T-cell (primary cell): ENCODE data around the gene TTLL13. TPM values are rescaled to one million over a fixed set of nuclear protein-coding genes. Genes with fewer than 3 reads are reported as not detected.

Experiments
- ATAC-seq, 4 experiments: fragments of 200-7000 bp in 3 of 4; fragments of 150-1000 bp in 1 of 4; cut with Tn5 transposase; replicated peaks in 1 of 4; 1 replicate in 3 of 4; 2 replicates in 1 of 4; pipeline ENCODE4 v1.10.0; 2021; ENCODE audit warnings: moderate library complexity in 3 of 4, mild to moderate bottlenecking in 2 of 4, moderate number of reproducible peaks in 1 of 4
- CTCF ChIA-PET, 2 donors: fragments of 300-600 bp; sonication (Branson Sonifier 250); formaldehyde crosslinking; loops; one replicate each; lab custom pipeline; 2022; ENCODE audit warnings: antibody characterized with exemption in 2 of 2; lab: Charles Lee
- POLR2A ChIA-PET, 2 donors: fragments of 300-600 bp; sonication (Branson Sonifier 250); formaldehyde crosslinking; loops; one replicate each; lab custom pipeline; 2022; ENCODE audit warnings: antibody characterized with exemption in 2 of 2; lab: Charles Lee
- DNase-seq, 35 experiments: peaks; one replicate each; pipeline versions ENCODE4 v3.0.0 to v3.0.0-alpha.2; 2013 to 2023
- H3K27ac ChIP-seq: one replicate; pipeline ENCODE4 v1.5.1; 2013; ENCODE audit warnings: low read length
- H3K27me3 ChIP-seq, 2 experiments: replicated peaks in 1 of 2; 1 replicate in 1 of 2; 2 replicates in 1 of 2; pipeline versions ENCODE4 v1.6.1 to v1.7.0; 2013; ENCODE audit warnings: low read length in 1 of 2, mixed read lengths in 1 of 2; ENCODE audit not compliant: control insufficient read depth in 2 of 2, insufficient read depth in 2 of 2; ENCODE audit errors: extremely low read depth in 1 of 2
- H3K36me3 ChIP-seq, 2 donors: 1 replicate in 1 of 2; 2 replicates in 1 of 2; pipeline versions ENCODE4 v1.6.1 to v1.7.0; 2013; ENCODE audit warnings: low read length in 1 of 2; ENCODE audit not compliant: control insufficient read depth in 2 of 2, insufficient read depth in 1 of 2; ENCODE audit errors: extremely low read depth in 1 of 2
- H3K4me1 ChIP-seq, 2 experiments: 1 replicate in 1 of 2; 2 replicates in 1 of 2; pipeline versions ENCODE4 v1.6.1 to v1.7.0; 2013; ENCODE audit warnings: low read length in 2 of 2, mixed read lengths in 1 of 2; ENCODE audit not compliant: insufficient read depth in 2 of 2, control insufficient read depth in 1 of 2; ENCODE audit errors: extremely low read depth in 1 of 2
- H3K4me3 ChIP-seq, 2 donors: 1 replicate in 1 of 2; 2 replicates in 1 of 2; pipeline versions ENCODE4 v1.5.1 to v1.7.0; 2013; ENCODE audit warnings: mild to moderate bottlenecking in 2 of 2, low read length in 1 of 2, moderate library complexity in 1 of 2; ENCODE audit not compliant: control insufficient read depth in 1 of 2; ENCODE audit errors: extremely low read depth in 1 of 2
- H3K9me3 ChIP-seq: 2 replicates; pipeline ENCODE4 v1.7.0; 2013
- H3K27ac Mint-ChIP-seq, 2 donors: one replicate each; pipeline ENCODE4 v1.8.0; 2020 to 2021; ENCODE audit warnings: mild to moderate bottlenecking in 2 of 2, mixed read lengths in 2 of 2
- H3K27me3 Mint-ChIP-seq, 2 donors: one replicate each; pipeline ENCODE4 v1.8.0; 2021 to 2022; ENCODE audit warnings: mixed read lengths in 2 of 2
- H3K36me3 Mint-ChIP-seq: one replicate; pipeline ENCODE4 v1.8.0; 2021; ENCODE audit warnings: mixed read lengths
- H3K4me1 Mint-ChIP-seq, 3 donors: one replicate each; pipeline ENCODE4 v1.8.0; 2020 to 2022; ENCODE audit warnings: mixed read lengths in 3 of 3, mild to moderate bottlenecking in 1 of 3
- H3K4me3 Mint-ChIP-seq, 3 donors: one replicate each; pipeline ENCODE4 v1.8.0; 2020 to 2022; ENCODE audit warnings: mild to moderate bottlenecking in 3 of 3, mixed read lengths in 3 of 3, moderate library complexity in 3 of 3
- H3K9me3 Mint-ChIP-seq, 3 donors: one replicate each; pipeline ENCODE4 v1.8.0; 2020 to 2022; ENCODE audit warnings: mixed read lengths in 3 of 3
- WGBS: methylation state at CpG from one replicate; pipeline ENCODE4 v1.1.5; 2013; ENCODE audit warnings: missing lambda C conversion rate; ENCODE audit not compliant: insufficient coverage; 5-methylcytosine and 5-hydroxymethylcytosine counted together
- total RNA-seq, 35 experiments: library from RNA in 6 of 35; stranded (reverse) in 6 of 35; fragments of 120-200 nt in 1 of 35; gene quantifications; one replicate each; pipeline versions ENCODE4 v1.2.1 to v1.2.4 and lab custom pipeline; 2013 to 2026

Gene TTLL13
- total RNA-seq, 5 donors from 2014 or later (not counting 1 experiment from before 2014, with no cell fraction given) = 0.46 to 1.7 (median 0.70) TPM

DNA sequence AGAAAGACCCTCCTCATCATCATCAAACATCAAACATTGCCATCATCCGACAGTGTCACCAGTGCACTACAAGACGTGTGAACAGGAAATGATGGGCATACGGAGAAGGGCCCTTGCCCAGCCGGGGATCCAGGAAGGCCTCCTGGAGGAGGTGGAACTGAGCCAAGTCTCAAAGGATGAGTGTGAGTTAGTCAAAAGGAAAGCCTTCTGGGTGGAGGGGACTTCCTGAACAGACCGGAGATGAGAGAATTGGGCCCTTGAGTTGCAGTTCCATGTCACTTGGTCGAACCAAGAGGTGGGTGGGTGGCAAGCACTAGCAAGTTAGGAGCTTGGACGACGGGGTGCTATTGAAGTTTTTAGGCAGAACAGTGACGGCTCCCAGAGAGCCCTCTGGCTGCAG lies 39.8 kb upstream of the TTLL13 start:
- H3K36me3 ChIP-seq = peaks cover 6 to 16% of the 10 kb centered on the region in 2 donors
- no peaks in the 10 kb centered on the region for H3K27me3 ChIP-seq
- no peak overlapping the region for H3K4me3 ChIP-seq
- CTCF ChIA-PET = no interaction called here
- peaks cover 20 to 41% (median 40%) of the 10 kb centered on the region in 3 donors for H3K4me1 Mint-ChIP-seq
- no peaks in the 10 kb centered on the region for H3K9me3 Mint-ChIP-seq
- DNase-seq (no peak), ATAC-seq (no peak)
- WGBS = 18% methylated on average over 8 of the region's 9 CpGs
- no peaks in the 10 kb centered on the region for H3K27me3 Mint-ChIP-seq
- H3K36me3 Mint-ChIP-seq = peaks cover 23% of the 10 kb centered on the region
- no peaks in the 10 kb centered on the region for H3K9me3 ChIP-seq
- H3K27ac ChIP-seq = no peak overlapping the region
- no peak overlapping the region for H3K4me3 Mint-ChIP-seq
- peak overlapping the region in 1 of 2 donors; percentile 67 for H3K27ac Mint-ChIP-seq
- H3K4me1 ChIP-seq = peaks cover 0 to 26% of the 10 kb centered on the region in 2 experiments
- POLR2A ChIA-PET = no interaction called here

DNA sequence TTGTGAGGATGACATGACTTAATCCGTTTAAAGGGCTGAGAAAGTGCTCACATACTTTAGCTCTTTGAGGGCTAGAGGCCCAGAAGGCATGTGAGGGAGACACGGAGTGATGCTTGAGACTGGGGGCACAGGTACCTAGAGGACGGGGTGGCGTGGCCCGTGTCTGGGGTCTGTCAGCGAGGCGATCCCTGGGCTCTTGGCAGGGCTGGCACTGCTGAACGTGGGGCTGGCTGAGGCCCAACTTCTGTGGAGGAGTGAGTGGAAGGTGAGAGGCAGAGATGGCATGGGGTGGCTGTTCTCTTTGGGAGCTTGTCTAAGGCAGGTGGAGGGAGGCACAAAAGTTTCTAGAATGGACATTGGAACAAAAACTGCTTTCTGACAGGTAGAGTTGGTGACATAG lies 38.8 kb upstream of the TTLL13 start:
- H3K27me3 ChIP-seq = no peaks in the 10 kb centered on the region
- POLR2A ChIA-PET = no interaction called here
- Mint-ChIP-seq H3K27ac (peak overlapping the region in 1 of 2 donors; percentile 17), H3K4me3 (no peak overlapping the region), H3K9me3 (no peaks in the 10 kb centered on the region), H3K36me3 (peaks cover 23% of the 10 kb centered on the region), H3K27me3 (no peaks in the 10 kb centered on the region), H3K4me1 (peaks cover 22 to 45% (median 40%) of the 10 kb centered on the region in 3 donors)
- 97% methylated on average over 8 of the region's 8 CpGs for WGBS
- no peak overlapping the region for H3K27ac ChIP-seq
- CTCF ChIA-PET = interaction anchor here in 1 of 2 donors (0.5 kb wide), 1 partner anchor 54 kb away, joined by 4 read pairs; no protein-coding TSS in a partner anchor
- no peaks in the 10 kb centered on the region for H3K9me3 ChIP-seq
- ATAC-seq = no peak
- no peak overlapping the region for H3K4me3 ChIP-seq
- DNase-seq = no peak
- peaks cover 0 to 26% of the 10 kb centered on the region in 2 experiments for H3K4me1 ChIP-seq
- peaks cover 6 to 16% of the 10 kb centered on the region in 2 donors for H3K36me3 ChIP-seq

DNA sequence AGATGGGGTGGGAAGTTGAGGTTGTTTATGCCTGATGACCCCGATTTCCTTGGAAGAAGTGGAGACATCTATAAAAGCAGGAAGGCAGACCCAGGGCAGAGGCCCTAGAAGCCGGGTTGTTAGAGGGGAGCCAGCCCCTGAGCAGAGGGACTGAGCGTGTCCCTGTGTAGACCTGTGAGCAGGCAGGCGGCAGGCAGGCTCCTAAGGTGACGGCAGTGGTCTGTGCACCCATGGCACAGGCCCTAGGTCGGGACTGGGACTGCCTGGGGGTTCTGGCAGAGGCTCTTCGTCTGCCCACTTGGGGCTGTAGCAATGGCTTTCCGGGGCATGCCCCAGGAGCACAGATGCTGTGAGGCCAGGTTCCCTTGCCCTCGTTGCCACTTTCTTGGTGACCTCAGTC lies 38.3 kb upstream of the TTLL13 start:
- ChIA-PET POLR2A (no interaction called here), CTCF (no interaction called here)
- Histone ChIP-seq H3K9me3 (no peaks in the 10 kb centered on the region), H3K4me3 (no peak overlapping the region), H3K36me3 (peaks cover 6 to 16% of the 10 kb centered on the region in 2 donors), H3K27me3 (no peaks in the 10 kb centered on the region), H3K4me1 (peaks cover 0 to 26% of the 10 kb centered on the region in 2 experiments), H3K27ac (no peak overlapping the region)
- no peaks in the 10 kb centered on the region for H3K27me3 Mint-ChIP-seq
- peaks cover 20% of the 10 kb centered on the region for H3K36me3 Mint-ChIP-seq
- no peak overlapping the region for H3K27ac Mint-ChIP-seq
- no peaks in the 10 kb centered on the region for H3K9me3 Mint-ChIP-seq
- DNase-seq (no peak), ATAC-seq (peak in 1 of 4 experiments; percentile 13)
- WGBS = 96% methylated on average over 9 of the region's 9 CpGs
- no peak overlapping the region for H3K4me3 Mint-ChIP-seq
- H3K4me1 Mint-ChIP-seq = peaks cover 22 to 43% (median 40%) of the 10 kb centered on the region in 3 donors

DNA sequence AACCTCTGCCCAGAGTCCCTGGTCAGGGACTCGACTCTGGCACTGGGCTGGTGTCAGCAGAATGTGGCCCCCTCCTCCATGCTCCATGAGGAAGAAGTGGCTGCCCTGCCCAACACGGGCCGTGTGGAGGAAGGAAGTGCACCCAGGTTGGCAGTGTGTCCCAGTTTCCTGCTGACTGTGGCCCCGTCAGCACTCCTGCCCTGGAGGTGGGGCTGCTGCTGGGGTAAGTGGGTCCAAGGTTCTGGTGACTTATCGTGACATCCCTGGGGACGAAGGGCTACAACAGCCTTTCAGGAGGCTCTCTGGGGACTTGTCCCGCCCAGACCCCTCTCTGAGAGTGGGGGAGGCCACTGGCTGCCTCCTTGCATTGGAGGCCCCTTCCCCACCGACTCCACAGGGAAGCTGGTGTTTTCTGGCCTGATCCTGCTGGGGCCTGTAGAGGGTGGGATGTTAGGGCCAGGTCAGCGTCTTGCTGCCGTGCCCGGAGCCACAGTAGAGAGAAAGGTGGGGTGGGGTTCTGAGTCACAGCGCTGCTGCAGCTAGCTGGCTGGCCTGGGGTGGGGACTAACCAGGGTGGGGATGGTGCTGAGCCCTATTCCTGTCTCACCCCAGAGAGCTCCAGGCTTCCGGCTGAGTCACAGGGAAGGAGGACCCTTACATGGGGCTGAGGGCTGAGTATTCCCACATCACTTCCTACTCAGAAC lies 37.8 kb upstream of the TTLL13 start:
- 93% methylated on average over 6 of the region's 13 CpGs for WGBS
- Histone ChIP-seq H3K36me3 (peaks cover 6 to 14% of the 10 kb centered on the region in 2 donors), H3K27ac (no peak overlapping the region), H3K9me3 (no peaks in the 10 kb centered on the region), H3K4me3 (no peak overlapping the region), H3K27me3 (no peaks in the 10 kb centered on the region), H3K4me1 (peaks cover 0 to 26% of the 10 kb centered on the region in 2 experiments)
- Mint-ChIP-seq H3K9me3 (no peaks in the 10 kb centered on the region), H3K27me3 (no peaks in the 10 kb centered on the region), H3K4me1 (peaks cover 22 to 45% (median 40%) of the 10 kb centered on the region in 3 donors), H3K36me3 (peaks cover 15% of the 10 kb centered on the region), H3K27ac (no peak overlapping the region), H3K4me3 (no peak overlapping the region)
- DNase-seq (no peak), ATAC-seq (no peak)
- CTCF ChIA-PET = no interaction called here
- POLR2A ChIA-PET = interaction anchor here in 1 of 2 donors (0.6 kb wide), 1 partner anchor 184 kb away, joined by 3 read pairs; no protein-coding TSS in a partner anchor

DNA sequence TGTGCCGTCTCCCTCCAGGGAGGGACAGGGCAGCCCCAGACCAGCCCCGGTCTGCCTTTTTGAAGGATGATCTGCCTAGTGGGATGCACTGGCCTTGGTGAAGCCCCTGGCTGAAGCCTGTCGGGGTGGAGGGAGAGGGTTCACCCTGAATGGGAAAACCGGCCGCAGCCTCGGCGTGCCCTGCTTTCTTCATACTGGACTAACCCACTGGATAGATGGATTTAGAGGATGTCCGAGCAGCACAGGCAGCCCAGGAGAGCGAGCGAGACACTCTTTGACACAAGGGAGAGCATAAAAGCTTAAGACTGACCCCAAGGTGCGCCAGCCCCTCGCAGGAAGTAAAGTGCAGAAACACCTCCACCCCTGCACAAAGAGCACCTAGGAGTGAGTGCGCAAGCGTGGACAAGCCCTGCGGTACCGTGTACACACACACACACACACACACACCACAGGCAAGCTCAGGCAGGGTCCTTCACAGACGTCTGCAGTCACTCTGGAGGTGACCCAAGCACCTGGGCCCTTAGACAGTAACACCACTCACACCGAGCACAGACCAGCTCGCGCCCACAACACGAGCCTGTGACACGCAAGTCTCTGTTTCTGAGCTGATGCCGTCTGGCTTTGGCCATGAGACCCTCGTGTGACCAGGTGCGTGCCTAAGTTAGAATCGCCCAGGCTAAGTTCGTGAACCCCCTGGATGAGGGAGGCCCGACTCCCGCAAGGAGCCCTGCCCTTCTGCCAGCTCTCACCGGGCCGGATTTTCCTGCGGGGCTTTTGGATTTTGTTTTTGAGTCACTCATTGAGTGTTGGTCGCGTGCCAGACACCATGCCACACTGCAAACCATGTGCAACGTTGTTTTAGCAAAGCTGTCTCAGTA lies 36.9 kb upstream of the TTLL13 start:
- Mint-ChIP-seq H3K4me3 (no peak overlapping the region), H3K9me3 (no peaks in the 10 kb centered on the region), H3K36me3 (peaks cover 18% of the 10 kb centered on the region), H3K27ac (no peak overlapping the region), H3K27me3 (no peaks in the 10 kb centered on the region), H3K4me1 (peaks cover 22 to 51% (median 40%) of the 10 kb centered on the region in 3 donors)
- POLR2A ChIA-PET = no interaction called here
- no peak overlapping the region for H3K27ac ChIP-seq
- DNase-seq (no peak), ATAC-seq (no peak)
- H3K9me3 ChIP-seq = no peaks in the 10 kb centered on the region
- H3K4me1 ChIP-seq = peaks cover 0 to 26% of the 10 kb centered on the region in 2 experiments
- no peaks in the 10 kb centered on the region for H3K27me3 ChIP-seq
- CTCF ChIA-PET = no interaction called here
- WGBS = 95% methylated on average over 24 of the region's 35 CpGs
- no peak overlapping the region for H3K4me3 ChIP-seq
- peaks cover 6 to 10% of the 10 kb centered on the region in 2 donors for H3K36me3 ChIP-seq

DNA sequence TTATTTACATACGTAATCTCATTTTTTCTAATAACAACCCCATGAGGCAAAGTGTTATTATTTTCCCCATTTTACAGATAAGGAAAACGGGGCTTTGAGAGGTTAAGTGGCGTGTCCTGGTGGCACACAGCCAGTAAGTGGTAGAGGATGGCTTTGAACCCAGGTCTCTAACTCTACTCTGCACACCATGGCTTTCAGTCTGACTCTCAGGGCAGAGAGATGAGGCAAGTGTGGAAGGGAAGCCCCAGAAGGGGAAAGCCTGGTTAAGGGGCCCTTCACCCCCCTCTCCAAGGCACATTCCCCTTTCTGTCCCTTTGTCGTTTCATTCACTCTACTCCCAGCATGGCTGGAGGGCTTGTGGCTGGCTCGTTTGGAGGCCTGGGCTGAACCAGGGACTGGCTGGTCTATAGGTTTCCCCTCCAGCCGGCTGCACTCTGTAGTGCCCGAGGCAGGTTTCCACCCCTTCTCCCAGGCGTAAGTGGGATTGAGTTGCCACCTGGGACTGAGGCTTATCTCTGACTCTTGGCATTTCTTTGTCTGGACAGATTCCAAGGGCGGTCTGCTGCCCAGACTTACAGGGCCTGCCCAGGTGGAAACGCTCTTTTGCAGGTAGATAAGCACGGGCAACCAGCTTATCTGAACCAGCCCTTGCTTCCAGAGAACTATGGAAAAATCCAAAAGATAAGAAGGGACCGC lies 36.1 kb upstream of the TTLL13 start:
- 91% methylated on average over 8 of the region's 12 CpGs for WGBS
- ChIA-PET POLR2A (no interaction called here), CTCF (interaction anchor here in 1 of 2 donors (0.6 kb wide), 1 partner anchor 9 kb away, joined by 3 read pairs; no protein-coding TSS in a partner anchor)
- Mint-ChIP-seq H3K36me3 (peaks cover 21% of the 10 kb centered on the region), H3K9me3 (no peaks in the 10 kb centered on the region), H3K27me3 (no peaks in the 10 kb centered on the region), H3K27ac (no peak overlapping the region), H3K4me1 (peaks cover 22 to 51% (median 40%) of the 10 kb centered on the region in 3 donors), H3K4me3 (no peak overlapping the region)
- DNase-seq (no peak), ATAC-seq (no peak)
- Histone ChIP-seq H3K27me3 (no peaks in the 10 kb centered on the region), H3K36me3 (peaks cover 6 to 8% of the 10 kb centered on the region in 2 donors), H3K4me3 (no peak overlapping the region), H3K27ac (no peak overlapping the region), H3K9me3 (no peaks in the 10 kb centered on the region), H3K4me1 (peaks cover 0 to 26% of the 10 kb centered on the region in 2 experiments)
